ENCODE data around the gene MVK. TPM values are rescaled to one million over a fixed set of nuclear protein-coding genes. Genes with fewer than 3 reads are reported as not detected.

Gene MVK
- total and polyA plus RNA-seq, 4 donors = 34.9 to 50.3 (median 41.4) TPM

DNA sequence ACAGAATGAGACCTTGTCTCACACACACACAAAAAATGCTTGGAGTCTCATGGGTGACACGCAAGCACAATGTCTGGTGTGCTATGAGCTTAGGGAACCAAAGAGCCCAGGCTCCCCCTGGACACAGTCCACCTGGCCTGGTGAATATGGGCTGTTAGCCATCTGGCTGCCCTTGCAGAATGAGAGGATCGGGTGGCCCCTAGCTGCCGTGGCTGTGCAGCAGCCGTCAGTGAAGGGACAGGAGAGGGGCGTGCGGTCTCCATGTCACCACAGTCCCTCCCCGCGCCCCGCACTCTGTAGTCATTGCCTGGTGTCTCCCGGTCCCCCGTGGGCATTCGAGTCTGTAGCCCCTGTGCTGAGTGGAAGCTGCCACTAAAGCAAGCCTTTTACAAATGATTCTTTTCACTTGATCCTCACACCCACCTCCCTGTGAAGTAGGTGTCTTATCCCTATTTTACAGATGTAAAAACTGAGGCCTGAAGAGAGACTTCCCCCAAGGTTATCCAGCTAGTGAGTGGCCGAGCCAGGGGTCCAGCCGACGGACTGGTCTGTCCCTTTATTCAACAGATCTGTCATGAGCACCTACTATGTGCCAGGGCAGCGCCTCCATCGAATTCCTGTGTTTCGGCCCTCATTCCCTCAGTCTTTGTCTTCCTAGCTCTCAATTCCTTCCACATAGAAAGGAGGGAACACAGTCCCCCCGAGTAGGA, 18.8 kb downstream of the MVK start:
- no peak overlapping the region for H3K9ac ChIP-seq (ENCODE audit: low read depth in 1 of 2, low read length in 2 of 2)

DNA sequence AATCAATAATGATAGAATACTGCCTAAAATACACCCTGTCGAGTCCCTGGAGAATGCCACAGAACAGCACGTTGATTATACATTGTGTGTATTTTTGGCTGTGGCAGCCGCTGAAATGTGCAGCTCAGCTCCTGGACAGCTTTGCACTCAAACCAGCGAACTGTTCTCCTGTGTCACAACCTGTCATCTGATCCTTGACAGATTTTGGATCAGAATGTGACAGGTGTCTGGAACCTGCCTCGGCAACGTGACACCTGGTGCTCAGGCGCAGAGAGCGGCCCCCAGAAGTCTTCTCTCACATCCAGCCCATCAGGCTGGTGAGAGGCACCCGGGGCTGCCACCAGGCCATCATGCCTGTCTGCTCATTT, 19.3 kb downstream of the MVK start:
- H3K4me1 ChIP-seq (ENCODE audit: control insufficient read depth in 4 of 4, insufficient read depth in 4 of 4, low read length in 3 of 4) = peaks cover 5 to 48% (median 33%) of the 10 kb centered on the region in 4 donors
- 81% methylated on average over 9 of the region's 9 CpGs for WGBS

More for the DNA sequence above, 18.8 kb downstream of the MVK start:
- H3K9me3 ChIP-seq (ENCODE audit: control insufficient read depth in 4 of 4, low read length in 3 of 4) = no peaks in the 10 kb centered on the region
- peaks cover 5 to 52% (median 35%) of the 10 kb centered on the region in 4 donors for H3K4me1 ChIP-seq (ENCODE audit: control insufficient read depth in 4 of 4, insufficient read depth in 4 of 4, low read length in 3 of 4)
- H3K4me3 ChIP-seq (ENCODE audit: low read depth in 1 of 3, low read length in 3 of 3) = no peak overlapping the region
- no peak for TF ChIP-seq EGR1 (IDR thresholded peaks at IDR 0.05; ENCODE audit: low read depth in 2 of 2)
- peak; percentile 60 to 67 for TF ChIP-seq RAD21 (IDR thresholded peaks at IDR 0.05)
- TF ChIP-seq, protein P1, sequence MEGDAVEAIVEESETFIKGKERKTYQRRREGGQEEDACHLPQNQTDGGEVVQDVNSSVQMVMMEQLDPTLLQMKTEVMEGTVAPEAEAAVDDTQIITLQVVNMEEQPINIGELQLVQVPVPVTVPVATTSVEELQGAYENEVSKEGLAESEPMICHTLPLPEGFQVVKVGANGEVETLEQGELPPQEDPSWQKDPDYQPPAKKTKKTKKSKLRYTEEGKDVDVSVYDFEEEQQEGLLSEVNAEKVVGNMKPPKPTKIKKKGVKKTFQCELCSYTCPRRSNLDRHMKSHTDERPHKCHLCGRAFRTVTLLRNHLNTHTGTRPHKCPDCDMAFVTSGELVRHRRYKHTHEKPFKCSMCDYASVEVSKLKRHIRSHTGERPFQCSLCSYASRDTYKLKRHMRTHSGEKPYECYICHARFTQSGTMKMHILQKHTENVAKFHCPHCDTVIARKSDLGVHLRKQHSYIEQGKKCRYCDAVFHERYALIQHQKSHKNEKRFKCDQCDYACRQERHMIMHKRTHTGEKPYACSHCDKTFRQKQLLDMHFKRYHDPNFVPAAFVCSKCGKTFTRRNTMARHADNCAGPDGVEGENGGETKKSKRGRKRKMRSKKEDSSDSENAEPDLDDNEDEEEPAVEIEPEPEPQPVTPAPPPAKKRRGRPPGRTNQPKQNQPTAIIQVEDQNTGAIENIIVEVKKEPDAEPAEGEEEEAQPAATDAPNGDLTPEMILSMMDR (IDR thresholded peaks at IDR 0.05; ENCODE audit: low read depth, low read length, missing input control) = peak; percentile 14
- TF ChIP-seq HNF4A (conservative IDR thresholded peaks at IDR 0.05) = peak in 1 of 2 donors; percentile 45
- TF ChIP-seq GABPA (IDR thresholded peaks at IDR 0.05 in 1 of 2, conservative IDR thresholded peaks at IDR 0.05 in 1 of 2) = no peak
- TF ChIP-seq JUND (IDR thresholded peaks at IDR 0.05) = no peak
- H3K27ac ChIP-seq (ENCODE audit: low read depth in 1 of 2, low read length in 2 of 2) = no peak overlapping the region
- peaks cover 6 to 18% (median 11%) of the 10 kb centered on the region in 4 donors for H3K36me3 ChIP-seq (ENCODE audit: control insufficient read depth in 4 of 4, insufficient read depth in 3 of 4, low read depth in 1 of 4, low read length in 3 of 4)
- H3K27me3 ChIP-seq (ENCODE audit: control insufficient read depth in 4 of 4, insufficient read depth in 4 of 4, low read length in 3 of 4) = no peaks in the 10 kb centered on the region
- DNase-seq (ENCODE audit: low spot score) = no peak
- WGBS = 81% methylated on average over 19 of the region's 19 CpGs

More for the DNA sequence above, 19.3 kb downstream of the MVK start:
- peaks cover 2 to 18% (median 10%) of the 10 kb centered on the region in 4 donors for H3K36me3 ChIP-seq (ENCODE audit: control insufficient read depth in 4 of 4, insufficient read depth in 3 of 4, low read depth in 1 of 4, low read length in 3 of 4)
- H3K9ac ChIP-seq (ENCODE audit: low read depth in 1 of 2, low read length in 2 of 2) = no peak overlapping the region
- H3K27ac ChIP-seq (ENCODE audit: low read depth in 1 of 2, low read length in 2 of 2) = no peak overlapping the region
- no peaks in the 10 kb centered on the region for H3K9me3 ChIP-seq (ENCODE audit: control insufficient read depth in 4 of 4, low read length in 3 of 4)
- TF ChIP-seq FOXA1 (IDR thresholded peaks at IDR 0.05) (no peak), YY1 (IDR thresholded peaks at IDR 0.05) (no peak), GABPA (IDR thresholded peaks at IDR 0.05 in 1 of 2, conservative IDR thresholded peaks at IDR 0.05 in 1 of 2) (no peak), RXRA (IDR thresholded peaks at IDR 0.05) (no peak), JUND (IDR thresholded peaks at IDR 0.05) (no peak), RAD21 (IDR thresholded peaks at IDR 0.05) (no peak), HNF4A (conservative IDR thresholded peaks at IDR 0.05) (no peak), EGR1 (IDR thresholded peaks at IDR 0.05; ENCODE audit: low read depth in 2 of 2) (no peak), NR2F2 (IDR thresholded peaks at IDR 0.05) (no peak), FOXA2 (IDR thresholded peaks at IDR 0.05) (no peak), SP1 (IDR thresholded peaks at IDR 0.05) (no peak)
- TF ChIP-seq, protein P2, sequence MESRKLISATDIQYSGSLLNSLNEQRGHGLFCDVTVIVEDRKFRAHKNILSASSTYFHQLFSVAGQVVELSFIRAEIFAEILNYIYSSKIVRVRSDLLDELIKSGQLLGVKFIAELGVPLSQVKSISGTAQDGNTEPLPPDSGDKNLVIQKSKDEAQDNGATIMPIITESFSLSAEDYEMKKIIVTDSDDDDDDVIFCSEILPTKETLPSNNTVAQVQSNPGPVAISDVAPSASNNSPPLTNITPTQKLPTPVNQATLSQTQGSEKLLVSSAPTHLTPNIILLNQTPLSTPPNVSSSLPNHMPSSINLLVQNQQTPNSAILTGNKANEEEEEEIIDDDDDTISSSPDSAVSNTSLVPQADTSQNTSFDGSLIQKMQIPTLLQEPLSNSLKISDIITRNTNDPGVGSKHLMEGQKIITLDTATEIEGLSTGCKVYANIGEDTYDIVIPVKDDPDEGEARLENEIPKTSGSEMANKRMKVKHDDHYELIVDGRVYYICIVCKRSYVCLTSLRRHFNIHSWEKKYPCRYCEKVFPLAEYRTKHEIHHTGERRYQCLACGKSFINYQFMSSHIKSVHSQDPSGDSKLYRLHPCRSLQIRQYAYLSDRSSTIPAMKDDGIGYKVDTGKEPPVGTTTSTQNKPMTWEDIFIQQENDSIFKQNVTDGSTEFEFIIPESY (IDR thresholded peaks at IDR 0.05) = no peak
- TF ChIP-seq, protein P3, sequence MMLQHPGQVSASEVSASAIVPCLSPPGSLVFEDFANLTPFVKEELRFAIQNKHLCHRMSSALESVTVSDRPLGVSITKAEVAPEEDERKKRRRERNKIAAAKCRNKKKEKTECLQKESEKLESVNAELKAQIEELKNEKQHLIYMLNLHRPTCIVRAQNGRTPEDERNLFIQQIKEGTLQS (IDR thresholded peaks at IDR 0.05) = no peak
- TF ChIP-seq, protein P4, sequence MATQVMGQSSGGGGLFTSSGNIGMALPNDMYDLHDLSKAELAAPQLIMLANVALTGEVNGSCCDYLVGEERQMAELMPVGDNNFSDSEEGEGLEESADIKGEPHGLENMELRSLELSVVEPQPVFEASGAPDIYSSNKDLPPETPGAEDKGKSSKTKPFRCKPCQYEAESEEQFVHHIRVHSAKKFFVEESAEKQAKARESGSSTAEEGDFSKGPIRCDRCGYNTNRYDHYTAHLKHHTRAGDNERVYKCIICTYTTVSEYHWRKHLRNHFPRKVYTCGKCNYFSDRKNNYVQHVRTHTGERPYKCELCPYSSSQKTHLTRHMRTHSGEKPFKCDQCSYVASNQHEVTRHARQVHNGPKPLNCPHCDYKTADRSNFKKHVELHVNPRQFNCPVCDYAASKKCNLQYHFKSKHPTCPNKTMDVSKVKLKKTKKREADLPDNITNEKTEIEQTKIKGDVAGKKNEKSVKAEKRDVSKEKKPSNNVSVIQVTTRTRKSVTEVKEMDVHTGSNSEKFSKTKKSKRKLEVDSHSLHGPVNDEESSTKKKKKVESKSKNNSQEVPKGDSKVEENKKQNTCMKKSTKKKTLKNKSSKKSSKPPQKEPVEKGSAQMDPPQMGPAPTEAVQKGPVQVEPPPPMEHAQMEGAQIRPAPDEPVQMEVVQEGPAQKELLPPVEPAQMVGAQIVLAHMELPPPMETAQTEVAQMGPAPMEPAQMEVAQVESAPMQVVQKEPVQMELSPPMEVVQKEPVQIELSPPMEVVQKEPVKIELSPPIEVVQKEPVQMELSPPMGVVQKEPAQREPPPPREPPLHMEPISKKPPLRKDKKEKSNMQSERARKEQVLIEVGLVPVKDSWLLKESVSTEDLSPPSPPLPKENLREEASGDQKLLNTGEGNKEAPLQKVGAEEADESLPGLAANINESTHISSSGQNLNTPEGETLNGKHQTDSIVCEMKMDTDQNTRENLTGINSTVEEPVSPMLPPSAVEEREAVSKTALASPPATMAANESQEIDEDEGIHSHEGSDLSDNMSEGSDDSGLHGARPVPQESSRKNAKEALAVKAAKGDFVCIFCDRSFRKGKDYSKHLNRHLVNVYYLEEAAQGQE (IDR thresholded peaks at IDR 0.05) = no peak
- TF ChIP-seq, protein P5, sequence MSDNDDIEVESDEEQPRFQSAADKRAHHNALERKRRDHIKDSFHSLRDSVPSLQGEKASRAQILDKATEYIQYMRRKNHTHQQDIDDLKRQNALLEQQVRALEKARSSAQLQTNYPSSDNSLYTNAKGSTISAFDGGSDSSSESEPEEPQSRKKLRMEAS (IDR thresholded peaks at IDR 0.05) = no peak
- DNase-seq (ENCODE audit: low spot score) = no peak
- H3K27me3 ChIP-seq (ENCODE audit: control insufficient read depth in 4 of 4, insufficient read depth in 4 of 4, low read length in 3 of 4) = no peaks in the 10 kb centered on the region
- no peak overlapping the region for H3K4me3 ChIP-seq (ENCODE audit: low read depth in 1 of 3, low read length in 3 of 3)

Measured in liver (tissue), 9 donors.